CD4-positive, alpha-beta T cell (primary cell): ENCODE results near the gene HDAC9. TPM values are rescaled to one million over a fixed set of nuclear protein-coding genes. Genes with fewer than 3 reads are reported as not detected.

Experiments used
- ATAC-seq: fragments of 200-7000 bp; cut with Tn5 transposase; one replicate; pipeline ENCODE4 v1.10.0; 2022; ENCODE audit warnings: mild to moderate bottlenecking; ENCODE audit not compliant: poor library complexity
- CTCF ChIA-PET: fragments of 350-600 bp; sonication (Branson Sonifier 250); formaldehyde crosslinking; loops from one replicate; lab custom pipeline; 2021; ENCODE audit warnings: antibody characterized with exemption, inconsistent platforms; lab: Charles Lee
- POLR2A ChIA-PET: fragments of 350-600 bp; sonication (Branson Sonifier 250); formaldehyde crosslinking; loops from one replicate; lab custom pipeline; 2021; ENCODE audit warnings: antibody characterized with exemption, inconsistent platforms; lab: Charles Lee
- DNase-seq, 14 experiments: peaks; one replicate each; pipeline ENCODE4 v3.0.0-alpha.2; 2013 to 2020; ENCODE audit warnings: mixed read lengths in 2 of 14
- H3K27ac ChIP-seq, 2 donors: one replicate each; pipeline versions ENCODE4 v1.5.1 to v1.7.0; 2013; ENCODE audit warnings: low read length in 2 of 2, low read depth in 1 of 2, mild to moderate bottlenecking in 1 of 2
- H3K27me3 ChIP-seq, 2 experiments: 1 replicate in 1 of 2; 2 replicates in 1 of 2; pipeline versions ENCODE4 v1.6.1 to v1.7.0; 2013; ENCODE audit warnings: low read length in 2 of 2, control low read depth in 1 of 2, mild to moderate bottlenecking in 1 of 2, moderate library complexity in 1 of 2; ENCODE audit not compliant: insufficient read depth in 2 of 2, control insufficient read depth in 1 of 2
- H3K36me3 ChIP-seq: one replicate; pipeline ENCODE4 v1.6.1; 2013; ENCODE audit warnings: low read length, control low read depth; ENCODE audit not compliant: insufficient read depth
- H3K4me1 ChIP-seq: one replicate; pipeline ENCODE4 v1.6.1; 2013; ENCODE audit warnings: low read length, control low read depth; ENCODE audit not compliant: insufficient read depth
- H3K4me3 ChIP-seq: one replicate; pipeline ENCODE4 v1.5.1; 2013; ENCODE audit warnings: mild to moderate bottlenecking, low read length, moderate library complexity
- H3K9me3 ChIP-seq, 2 experiments: 1 replicate in 1 of 2; 2 replicates in 1 of 2; pipeline versions ENCODE4 v1.6.1 to v1.7.0; 2013; ENCODE audit warnings: low read length in 2 of 2, mild to moderate bottlenecking in 2 of 2, control low read depth in 1 of 2, moderate library complexity in 1 of 2; ENCODE audit not compliant: control insufficient read depth in 1 of 2, insufficient read depth in 1 of 2
- H3K27ac Mint-ChIP-seq: one replicate; pipeline ENCODE4 v1.8.0; 2020; ENCODE audit warnings: mixed read lengths
- H3K27me3 Mint-ChIP-seq: one replicate; pipeline ENCODE4 v1.8.0; 2021; ENCODE audit warnings: mixed read lengths
- H3K36me3 Mint-ChIP-seq: one replicate; pipeline ENCODE4 v1.8.0; 2021; ENCODE audit warnings: low read depth, mixed read lengths
- H3K4me1 Mint-ChIP-seq: one replicate; pipeline ENCODE4 v1.8.0; 2021; ENCODE audit warnings: low read depth, mixed read lengths
- H3K4me3 Mint-ChIP-seq: one replicate; pipeline ENCODE4 v1.8.0; 2020; ENCODE audit warnings: mild to moderate bottlenecking, mixed read lengths
- H3K9me3 Mint-ChIP-seq: one replicate; pipeline ENCODE4 v1.8.0; 2020; ENCODE audit warnings: mixed read lengths
- CTCF ChIP-seq: fragments of 200-600 bp; IDR thresholded peaks from one replicate; pipeline ENCODE4 v1.8.0; 2022; ENCODE audit warnings: antibody characterized with exemption, mild to moderate bottlenecking
- intact Hi-C, 2 experiments: fragments of 100-400 bp; cut with DNase I in 1 of 2; cut with micrococcal nuclease in 1 of 2; formaldehyde crosslinking; loops; one replicate each; pipeline versions ENCODE4 v1.15.1 to v1.9.0; 2023 to 2025; cut with DNase I, micrococcal nuclease
- total RNA-seq, 174 experiments: library from RNA in 2 of 174; stranded (reverse) in 2 of 174; gene quantifications; one replicate each; pipeline ENCODE4 v1.2.3 and lab custom pipeline; 2021 to 2026

Gene HDAC9
- total RNA-seq, 2 experiments from 2014 or later: 0.73 to 1.2 TPM

GRCh38 chr7:18659746-18660145 is 164.2 kb downstream of the HDAC9 start:
- H3K27ac Mint-ChIP-seq: no peak overlapping the region
- no peak for TF ChIP-seq CTCF
- Histone ChIP-seq H3K4me1 (no peaks in the 10 kb centered on the region), H3K36me3 (no peaks in the 10 kb centered on the region), H3K9me3 (no peaks in the 10 kb centered on the region), H3K27me3 (no peaks in the 10 kb centered on the region), H3K27ac (no peak overlapping the region), H3K4me3 (no peak overlapping the region)
- no peak for DNase-seq
- ChIA-PET POLR2A (no interaction called here), CTCF (interaction anchor here (1.5 kb wide), 1 partner anchor 13 kb away, joined by 3 read pairs; no protein-coding TSS in a partner anchor)
- H3K36me3 Mint-ChIP-seq: no peaks in the 10 kb centered on the region
- no peaks in the 10 kb centered on the region for H3K4me1 Mint-ChIP-seq
- H3K9me3 Mint-ChIP-seq: no peaks in the 10 kb centered on the region
- H3K27me3 Mint-ChIP-seq: no peaks in the 10 kb centered on the region
- intact Hi-C loops: loop anchor here (5.0 to 10.0 kb wide), 2 partner anchors 975 to 982 kb away; no protein-coding TSS in a partner anchor
- no peak for ATAC-seq
- no peak overlapping the region for H3K4me3 Mint-ChIP-seq

- no peaks in the 10 kb centered on the region for H3K27me3 ChIP-seq
- ATAC-seq: no peak
- Mint-ChIP-seq H3K9me3 (no peaks in the 10 kb centered on the region), H3K4me1 (no peaks in the 10 kb centered on the region), H3K27me3 (no peaks in the 10 kb centered on the region), H3K36me3 (no peaks in the 10 kb centered on the region), H3K27ac (no peak overlapping the region), H3K4me3 (no peak overlapping the region)
- no peak overlapping the region for H3K27ac ChIP-seq
- ChIA-PET POLR2A (no interaction called here), CTCF (no interaction called here)
- no peaks in the 10 kb centered on the region for H3K36me3 ChIP-seq
- intact Hi-C loops: loop anchor here (5.0 to 10.0 kb wide), 2 partner anchors 979 to 986 kb away; no protein-coding TSS in a partner anchor
- DNase-seq: no peak
- TF ChIP-seq CTCF: no peak
- no peak overlapping the region for H3K4me3 ChIP-seq
- no peaks in the 10 kb centered on the region for H3K4me1 ChIP-seq
- H3K9me3 ChIP-seq: no peaks in the 10 kb centered on the region
Measured at GRCh38 chr7:18663321-18663720, 167.8 kb downstream of the HDAC9 start.

GRCh38 chr7:18666107-18666728 is 170.7 kb downstream of the HDAC9 start:
- TF ChIP-seq CTCF: peak; percentile 76
- ChIA-PET POLR2A (no interaction called here), CTCF (no interaction called here)
- ATAC-seq (peak; percentile 44), DNase-seq (peak; percentile 9 to 76 (median 34))
- Histone ChIP-seq H3K27me3 (no peaks in the 10 kb centered on the region), H3K9me3 (no peaks in the 10 kb centered on the region), H3K36me3 (no peaks in the 10 kb centered on the region), H3K4me3 (no peak overlapping the region), H3K27ac (no peak overlapping the region), H3K4me1 (no peaks in the 10 kb centered on the region)
- H3K27me3 Mint-ChIP-seq: no peaks in the 10 kb centered on the region
- no peak overlapping the region for H3K4me3 Mint-ChIP-seq
- H3K27ac Mint-ChIP-seq: no peak overlapping the region
- intact Hi-C loops: loop anchor here in 1 of 2 experiments (5.0 to 10.0 kb wide), 2 partner anchors 981 to 1774 kb away; no protein-coding TSS in a partner anchor
- H3K9me3 Mint-ChIP-seq: no peaks in the 10 kb centered on the region
- no peaks in the 10 kb centered on the region for H3K4me1 Mint-ChIP-seq
- H3K36me3 Mint-ChIP-seq: no peaks in the 10 kb centered on the region
